Heart right ventricle (tissue), 16 donors: Measurements from ENCODE around the gene SLC2A9. TPM values are rescaled to one million over a fixed set of nuclear protein-coding genes. Genes with fewer than 3 reads are reported as not detected.

Experiments used
- ATAC-seq, 8 donors: fragments of 200-7000 bp; cut with Tn5 transposase; one replicate each; pipeline ENCODE4 v1.9.1; 2020; ENCODE audit warnings: mild to moderate bottlenecking in 8 of 8, moderate library complexity in 8 of 8, moderate number of reproducible peaks in 1 of 8
- DNase-seq, 2 donors: peaks; one replicate each; pipeline ENCODE4 v3.0.0-alpha.2; 2020
- H3K27ac ChIP-seq, 10 donors: fragments of 200-600 bp; sonication (generic) in 2 of 10; one replicate each; pipeline versions ENCODE4 v1.5.0 to v1.8.0; 2020 to 2022; ENCODE audit warnings: mild to moderate bottlenecking in 3 of 10
- H3K27me3 ChIP-seq, 7 donors: fragments of 200-600 bp; one replicate each; pipeline ENCODE4 v1.8.0; 2021 to 2022; ENCODE audit warnings: mild to moderate bottlenecking in 2 of 7
- H3K36me3 ChIP-seq, 9 donors: fragments of 200-600 bp; sonication (generic) in 1 of 9; one replicate each; pipeline versions ENCODE4 v1.5.0 to v1.8.0; 2020 to 2022; ENCODE audit warnings: mild to moderate bottlenecking in 2 of 9
- H3K4me1 ChIP-seq, 9 donors: fragments of 200-600 bp; sonication (generic) in 1 of 9; one replicate each; pipeline versions ENCODE4 v1.5.0 to v1.8.0; 2020 to 2022; ENCODE audit warnings: mild to moderate bottlenecking in 4 of 9
- H3K4me3 ChIP-seq, 10 donors: fragments of 200-600 bp; sonication (generic) in 2 of 10; one replicate each; pipeline versions ENCODE4 v1.5.0 to v1.8.0; 2020 to 2022; ENCODE audit warnings: mild to moderate bottlenecking in 7 of 10, moderate library complexity in 2 of 10
- H3K9me3 ChIP-seq, 11 donors: fragments of 200-600 bp in 10 of 11; sonication (generic) in 2 of 11; one replicate each; pipeline versions ENCODE4 v1.5.0 to v1.8.0; 2013 to 2022; ENCODE audit warnings: mild to moderate bottlenecking in 2 of 11, control low read depth in 1 of 11, moderate library complexity in 1 of 11
- WGBS, 2 donors: extraction: QIAGEN DNeasy Blood & Tissue Kit; methylation state at CpG; one replicate each; pipeline ENCODE4 v1.1.7; 2013; ENCODE audit warnings: inconsistent platforms in 1 of 2; 5-methylcytosine and 5-hydroxymethylcytosine counted together
- intact Hi-C, 10 donors: fragments of 100-400 bp; cut with DNase I; formaldehyde crosslinking; loops; one replicate each; pipeline versions ENCODE4 v1.11.1 to v1.14.2; 2022
- polyA plus RNA-seq, 2 donors: library from polyadenylated mRNA; stranded (reverse); fragments of 200-250 nt; gene quantifications; one replicate each; pipeline ENCODE4 v1.2.3, GENCODE V29; 2013
- total RNA-seq, 10 donors: library from RNA; stranded (reverse); fragmentation: NEBNext Ultra II Directional in 3 of 10; extraction: Animal tissue kit (Norgen Biotek cat#: 25700) in 3 of 10; gene quantifications; one replicate each; pipeline versions ENCODE4 v1.2.1 to v1.2.4, GENCODE V29; 2021 to 2023
- TF ChIP-seq, protein P1 (sequence below), 9 donors: fragments of 200-600 bp; sonication (generic) in 2 of 9; IDR thresholded peaks; one replicate each; pipeline versions ENCODE4 v1.5.0 to v1.8.0; 2021 to 2022; ENCODE audit warnings: antibody characterized with exemption in 9 of 9, mild to moderate bottlenecking in 5 of 9, moderate library complexity in 1 of 9
- donor health status: Arrhythmogenic right ventricular cardiomyopathy.
- donor health status: ischemic (EF 13 %, LVEDD 7.1; RV severe dilation, severe dysfunction).
- donor health status: healthy with polysubstance abuse.
- donor health status: DM: no; HTN: yes; CAD: no.
- donor health status: DM: no; HTN: no; CAD: no.
- donor health status: ischemic (EF 25% LVEDD 6.9; RV normal size, moderate dysfunction).
- donor health status: ischemic (EF 25% LVEDD 5.7; RV mildly dilated, moderate dysfunction).
- donor health status: healthy.
- donor health status: DM: yes; HTN: yes; CAD: no.
- donor health status: Ischemic cardiomyopathy.
- donor health status: ischemic (EF 35%, LVEDD 5.7; RV mildly dilated, moderate dysfunction).
- donor health status: nonischemic (EF 11% LVEDD 7.7; RV severe dilation, severe dysfunction).
- donor health status: DM: yes; HTN: yes; CAD: no.
- donor health status: PGD.
- donor health status: ischemic (EF 29% LVEDD 5.4; RV normal size, mild dysfunction).
- donor health status: nonischemic (EF 23%, LVEDD 6.1; RV moderate dilation, normal function).

SLC2A9 gene
- total and polyA plus RNA-seq, 12 donors: 3.1 to 10.9 (median 5.5) TPM

DNA sequence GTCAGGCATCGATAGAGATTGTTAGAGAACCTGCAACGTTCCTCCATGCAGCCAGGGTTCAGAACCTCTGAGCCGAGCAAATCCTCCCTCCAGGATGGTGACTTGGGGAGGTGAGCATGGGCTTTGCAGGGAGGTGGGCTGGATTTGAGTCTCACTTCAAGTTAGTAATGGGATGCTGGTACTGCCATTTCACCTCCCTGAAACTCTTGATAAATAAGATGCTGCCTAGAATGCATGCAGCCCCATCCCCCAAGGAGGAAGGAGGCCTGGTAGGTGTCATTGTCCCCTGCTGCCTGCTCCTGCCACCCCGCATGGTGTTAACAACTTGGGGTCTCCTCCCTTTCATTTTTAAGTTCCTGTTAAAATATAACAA lies 35.7 kb upstream of the SLC2A9 start:
- peak overlapping the region in 3 of 10 donors; percentile 3 to 61 (median 23) for H3K27ac ChIP-seq

DNA sequence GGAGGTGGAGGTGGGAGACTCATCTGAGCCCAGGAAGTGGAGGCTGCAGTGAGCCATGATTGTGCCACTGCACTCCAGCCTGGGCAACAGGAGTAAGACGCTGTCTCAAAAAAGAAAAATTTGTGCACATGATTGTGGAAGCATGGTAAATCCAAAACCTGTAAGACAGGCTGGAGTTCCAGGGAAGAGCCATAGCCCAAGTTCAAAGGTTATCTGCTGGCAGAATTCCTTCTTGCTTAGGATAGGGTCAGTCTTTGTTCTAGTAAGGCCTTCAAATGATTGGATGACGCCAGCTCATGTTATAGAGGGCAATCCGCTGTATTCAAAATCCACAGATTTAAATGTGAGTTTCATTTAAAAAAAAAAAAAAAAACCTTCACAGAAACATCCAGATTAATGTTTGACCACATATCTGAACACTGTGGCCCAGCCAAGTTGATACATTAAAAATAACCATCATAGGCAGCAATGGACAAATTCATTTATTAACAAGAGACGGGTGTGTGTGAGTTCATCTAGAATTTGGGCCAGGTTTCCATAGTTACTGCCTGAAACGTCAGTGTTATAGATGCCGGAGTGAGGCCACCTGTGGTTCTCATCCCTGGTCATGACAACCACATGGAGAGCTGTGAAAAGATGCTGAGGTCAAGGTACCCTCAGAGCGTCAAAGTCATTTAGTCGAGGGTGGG lies 35.2 kb upstream of the SLC2A9 start:
- intact Hi-C loops: no loop called here
- no peaks in the 10 kb centered on the region for H3K9me3 ChIP-seq
- H3K36me3 ChIP-seq: no peaks in the 10 kb centered on the region
- no peak for DNase-seq
- H3K4me3 ChIP-seq: no peak overlapping the region
- H3K27me3 ChIP-seq: no peaks in the 10 kb centered on the region
- WGBS, 2 donors: 85 to 87% methylated on average over 8 of the region's 8 CpGs
- ATAC-seq: no peak
- TF ChIP-seq, protein P1, sequence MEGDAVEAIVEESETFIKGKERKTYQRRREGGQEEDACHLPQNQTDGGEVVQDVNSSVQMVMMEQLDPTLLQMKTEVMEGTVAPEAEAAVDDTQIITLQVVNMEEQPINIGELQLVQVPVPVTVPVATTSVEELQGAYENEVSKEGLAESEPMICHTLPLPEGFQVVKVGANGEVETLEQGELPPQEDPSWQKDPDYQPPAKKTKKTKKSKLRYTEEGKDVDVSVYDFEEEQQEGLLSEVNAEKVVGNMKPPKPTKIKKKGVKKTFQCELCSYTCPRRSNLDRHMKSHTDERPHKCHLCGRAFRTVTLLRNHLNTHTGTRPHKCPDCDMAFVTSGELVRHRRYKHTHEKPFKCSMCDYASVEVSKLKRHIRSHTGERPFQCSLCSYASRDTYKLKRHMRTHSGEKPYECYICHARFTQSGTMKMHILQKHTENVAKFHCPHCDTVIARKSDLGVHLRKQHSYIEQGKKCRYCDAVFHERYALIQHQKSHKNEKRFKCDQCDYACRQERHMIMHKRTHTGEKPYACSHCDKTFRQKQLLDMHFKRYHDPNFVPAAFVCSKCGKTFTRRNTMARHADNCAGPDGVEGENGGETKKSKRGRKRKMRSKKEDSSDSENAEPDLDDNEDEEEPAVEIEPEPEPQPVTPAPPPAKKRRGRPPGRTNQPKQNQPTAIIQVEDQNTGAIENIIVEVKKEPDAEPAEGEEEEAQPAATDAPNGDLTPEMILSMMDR (IDR thresholded peaks at IDR 0.05): no peak
- H3K27ac ChIP-seq: peak overlapping the region in 1 of 10 donors; percentile 23
- H3K4me1 ChIP-seq: peaks cover 0 to 38% (median 12%) of the 10 kb centered on the region in 9 donors

More for the DNA sequence above, 35.7 kb upstream of the SLC2A9 start:
- no peaks in the 10 kb centered on the region for H3K27me3 ChIP-seq
- DNase-seq: no peak
- ATAC-seq: no peak
- TF ChIP-seq, protein P1 (IDR thresholded peaks at IDR 0.05): no peak
- no peaks in the 10 kb centered on the region for H3K36me3 ChIP-seq
- peaks cover 0 to 38% (median 12%) of the 10 kb centered on the region in 9 donors for H3K4me1 ChIP-seq
- no peak overlapping the region for H3K4me3 ChIP-seq
- no peaks in the 10 kb centered on the region for H3K9me3 ChIP-seq
- intact Hi-C loops: no loop called here
- 78 to 81% methylated on average over 4 of the region's 4 CpGs for WGBS, 2 donors

DNA sequence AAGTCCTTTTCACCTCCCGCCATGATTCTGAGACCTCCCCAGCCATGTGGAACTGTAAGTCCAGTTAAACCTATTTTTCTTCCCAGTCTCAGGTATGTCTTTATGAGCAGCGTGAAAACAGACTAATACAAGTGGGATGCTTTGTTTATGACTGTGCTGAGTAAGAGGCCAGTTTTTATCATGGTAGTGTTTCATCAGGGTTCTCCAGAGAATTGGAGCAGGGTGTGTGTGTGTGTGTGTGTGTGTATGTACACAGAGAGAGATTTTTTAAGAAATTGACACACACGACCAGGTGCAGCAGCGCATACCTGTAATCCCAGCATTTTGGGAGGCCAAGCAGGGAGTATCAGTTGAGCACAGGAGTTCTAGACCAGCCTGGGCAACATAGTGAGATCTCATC lies 34.6 kb upstream of the SLC2A9 start:
- Histone ChIP-seq H3K27me3 (no peaks in the 10 kb centered on the region), H3K4me3 (no peak overlapping the region), H3K4me1 (peaks cover 0 to 38% (median 12%) of the 10 kb centered on the region in 9 donors), H3K9me3 (no peaks in the 10 kb centered on the region), H3K27ac (peak overlapping the region in 2 of 10 donors; percentile 72 to 86), H3K36me3 (no peaks in the 10 kb centered on the region)
- DNase-seq (no peak), ATAC-seq (no peak)
- TF ChIP-seq, protein P1 (IDR thresholded peaks at IDR 0.05): no peak
- intact Hi-C loops: loop anchor here in 1 of 10 donors (2.0 kb wide), 1 partner anchor 31 kb away; no protein-coding TSS in a partner anchor
- WGBS, 2 donors: 94 to 96% methylated on average over 4 of the region's 4 CpGs

DNA sequence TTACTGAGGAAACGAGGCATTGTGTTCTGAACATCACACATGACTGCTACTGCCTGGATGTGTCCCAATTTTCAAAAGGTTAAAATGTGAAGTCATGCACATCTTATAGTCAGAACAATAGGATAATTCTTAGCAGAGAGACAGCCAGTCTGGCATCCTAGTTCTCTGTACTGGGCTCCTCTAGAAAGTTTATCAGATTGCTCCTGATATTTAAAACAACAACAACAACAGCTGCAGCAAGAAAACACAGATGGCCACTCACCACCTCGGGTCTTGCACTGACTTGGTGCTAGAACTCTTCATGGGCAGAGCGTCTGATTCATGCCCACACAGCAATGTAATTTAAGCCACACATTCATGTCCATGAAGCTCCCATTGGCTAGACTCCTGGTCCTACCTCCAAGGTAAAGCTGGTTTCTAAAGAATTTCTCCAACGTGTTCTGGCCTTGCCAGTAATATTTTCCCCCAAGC lies 33.3 kb upstream of the SLC2A9 start:
- H3K27me3 ChIP-seq: no peaks in the 10 kb centered on the region
- H3K4me1 ChIP-seq: peaks cover 0 to 44% (median 12%) of the 10 kb centered on the region in 9 donors
- H3K36me3 ChIP-seq: no peaks in the 10 kb centered on the region
- ATAC-seq (peak; percentile 50 to 84 (median 73)), DNase-seq (no peak)
- WGBS, 2 donors: 54 to 65% methylated on average over 4 of the region's 4 CpGs
- peak overlapping the region; percentile 13 to 86 (median 46) for H3K27ac ChIP-seq
- no peak overlapping the region for H3K4me3 ChIP-seq
- intact Hi-C loops: loop anchor here in 1 of 10 donors (2.0 kb wide), 1 partner anchor 30 kb away; no protein-coding TSS in a partner anchor
- no peaks in the 10 kb centered on the region for H3K9me3 ChIP-seq
- TF ChIP-seq, protein P1 (IDR thresholded peaks at IDR 0.05): no peak
